Limb (tissue), 2 donors: ENCODE measurements around the gene ANKRD13B.

Experiments used
- DNase-seq, 2 donors: peaks; one replicate each; pipeline ENCODE4 v3.0.0-alpha.2; 2016; ENCODE audit errors: extremely low spot score in 2 of 2

ANKRD13B gene

GRCh38 chr17:29615492-29616299, 22.8 kb downstream of the ANKRD13B start:
- peak; percentile 86 for DNase-seq

GRCh38 chr17:29616300-29617048, 23.5 kb downstream of the ANKRD13B start:
- DNase-seq, result no peak

- peak in 1 of 2 donors; percentile 69 for DNase-seq
Observed at GRCh38 chr17:29617125-29617480, 24.2 kb downstream of the ANKRD13B start.

DNA sequence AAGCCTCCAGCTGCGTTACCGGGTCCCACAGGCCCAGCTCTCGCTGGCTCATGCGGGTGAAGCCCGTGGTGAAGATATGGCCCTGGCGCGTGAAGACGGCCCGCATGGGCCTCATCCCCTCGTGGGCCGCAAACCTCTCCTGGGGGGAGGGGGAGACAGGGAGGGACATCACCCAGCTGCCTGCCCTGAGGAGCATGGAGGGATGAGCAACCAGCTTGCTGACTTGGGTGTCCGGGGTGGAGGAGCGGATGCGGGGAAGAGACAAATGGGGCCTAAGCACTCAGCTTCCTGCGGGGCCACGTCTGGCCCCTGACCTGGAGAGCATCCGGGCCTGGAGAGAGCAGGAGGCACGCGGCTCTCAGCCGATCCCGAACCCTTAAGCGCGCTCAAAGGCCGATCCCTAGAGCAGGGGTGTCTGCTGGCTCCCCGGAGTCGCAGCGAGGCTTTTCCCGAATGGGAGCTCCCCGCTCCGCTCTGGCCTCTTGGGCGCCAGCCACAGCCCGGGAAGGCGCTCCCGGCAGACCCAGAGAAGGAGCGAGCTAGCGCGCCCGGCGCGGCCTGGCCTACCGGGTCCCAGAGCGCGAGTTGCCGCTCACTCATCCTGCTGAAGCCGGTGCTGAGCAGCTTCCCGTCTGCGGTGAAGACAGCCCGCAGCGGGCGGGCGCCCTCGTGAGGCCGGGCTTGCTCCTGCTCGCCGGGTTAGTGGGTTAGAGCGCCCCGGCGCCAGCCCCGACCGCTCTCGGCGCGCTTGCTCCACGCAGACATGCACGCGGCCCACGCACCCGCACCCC, 24.7 kb downstream of the ANKRD13B start:
- DNase-seq, result peak in 1 of 2 donors; percentile 66

DNA sequence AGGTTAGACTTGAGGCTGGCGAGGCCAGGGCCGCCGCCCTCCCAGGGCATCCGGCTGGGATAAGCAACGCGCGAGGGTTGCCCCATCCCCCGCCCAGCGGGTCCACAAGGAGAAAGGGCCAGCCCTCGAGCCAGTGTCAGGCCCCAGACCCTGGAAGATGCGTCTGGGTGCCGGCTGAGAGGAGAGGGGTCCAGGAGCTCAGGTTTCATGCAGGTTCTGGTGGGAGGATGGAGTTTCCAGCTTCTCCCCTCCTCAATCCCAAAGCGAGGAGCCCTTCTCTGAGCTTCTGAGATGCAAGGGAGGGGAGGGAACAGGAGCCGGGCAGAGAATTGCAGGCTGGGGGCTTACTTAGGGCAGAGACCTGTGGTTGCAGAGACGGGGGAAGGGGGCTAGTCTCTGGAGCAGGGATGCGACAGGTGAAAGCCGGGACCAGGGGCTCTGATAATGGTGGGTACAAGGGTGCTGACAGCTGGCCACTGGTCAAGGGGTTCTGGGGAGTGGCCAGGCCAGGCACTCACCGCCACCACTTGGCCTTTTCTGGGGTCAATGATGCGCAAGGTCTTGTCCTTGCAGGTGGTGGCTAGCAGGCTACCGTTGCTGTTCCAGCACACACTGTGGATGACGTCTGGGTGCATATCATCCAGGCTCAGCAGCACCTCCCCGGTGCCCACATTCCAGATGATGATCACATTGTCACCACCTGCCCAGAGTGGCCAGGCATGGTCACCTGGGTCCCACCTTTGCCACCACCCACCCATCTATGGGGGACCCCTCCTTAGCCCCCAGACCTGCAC, 25.5 kb downstream of the ANKRD13B start:
- DNase-seq, result no peak

DNA sequence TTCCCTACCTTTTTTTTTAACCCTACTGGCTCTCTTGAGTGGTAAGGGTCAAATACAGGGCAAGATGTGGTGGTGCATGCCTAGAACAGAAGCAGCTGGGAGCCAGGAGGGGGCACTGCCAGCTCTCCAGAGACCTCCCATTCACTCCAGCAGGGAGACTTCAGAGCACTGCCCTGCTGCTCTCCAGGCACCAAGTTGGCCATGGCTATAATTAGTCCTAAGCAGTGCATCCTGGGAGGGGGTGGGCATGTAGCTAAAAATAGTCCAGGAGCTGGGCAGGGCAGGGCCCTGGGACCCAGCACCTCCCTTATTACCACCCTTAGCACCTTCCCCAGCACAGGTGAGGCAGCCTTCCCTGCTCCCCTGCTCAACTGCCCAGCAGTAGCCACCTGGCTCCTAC, 26.3 kb downstream of the ANKRD13B start:
- DNase-seq, result no peak

DNA sequence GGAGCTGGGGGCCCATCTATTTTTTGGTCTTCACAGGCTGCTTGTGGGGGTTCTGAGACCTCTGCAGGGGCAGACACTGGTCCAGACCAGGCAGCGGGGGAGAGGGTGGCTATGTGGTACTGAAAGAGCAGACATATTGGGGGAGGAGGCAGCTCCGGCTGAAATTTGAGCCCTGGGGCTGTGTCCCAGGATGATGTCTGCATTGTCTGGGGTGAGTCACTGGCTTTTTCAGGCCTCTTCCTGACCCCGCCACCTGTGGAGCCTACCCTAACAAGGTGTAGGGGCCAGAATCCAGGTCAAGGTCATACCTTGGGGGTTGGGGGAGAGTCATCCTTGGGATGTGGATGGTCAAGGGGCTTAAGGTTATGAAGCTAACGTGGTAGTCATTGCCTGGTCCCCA, 27.3 kb downstream of the ANKRD13B start:
- no peak for DNase-seq

- DNase-seq, result no peak
Observed at GRCh38 chr17:29620779-29621500, 28.0 kb downstream of the ANKRD13B start.

GRCh38 chr17:29621751-29622194, 28.8 kb downstream of the ANKRD13B start:
- DNase-seq, result no peak

GRCh38 chr17:29622337-29623282, 29.7 kb downstream of the ANKRD13B start, which contains the start of gene CORO6:
TSS of gene CORO6 (minus strand) at chr17:29622912. CDS start at chr17:29621421, 1,491 bp downstream.
- peak; percentile 54 to 83 for DNase-seq

DNA sequence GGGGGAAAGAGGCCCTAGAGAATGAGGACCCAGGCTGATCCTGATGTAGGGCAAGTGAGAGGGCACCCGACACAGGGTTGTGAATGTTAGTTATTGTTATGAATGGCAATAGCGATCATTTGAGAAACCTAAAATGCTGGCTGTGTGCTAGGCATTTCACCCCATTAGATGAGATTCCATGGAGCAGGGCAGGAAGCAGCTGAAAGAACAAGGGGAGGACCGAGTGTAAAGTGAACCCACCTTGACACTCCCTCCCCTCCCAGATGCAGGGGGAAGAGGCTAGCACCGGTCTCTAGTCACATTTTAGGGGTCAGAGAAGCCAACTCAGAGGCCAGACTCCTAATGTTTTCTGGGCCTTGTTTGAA, 30.3 kb downstream of the ANKRD13B start:
- DNase-seq, result no peak

DNA sequence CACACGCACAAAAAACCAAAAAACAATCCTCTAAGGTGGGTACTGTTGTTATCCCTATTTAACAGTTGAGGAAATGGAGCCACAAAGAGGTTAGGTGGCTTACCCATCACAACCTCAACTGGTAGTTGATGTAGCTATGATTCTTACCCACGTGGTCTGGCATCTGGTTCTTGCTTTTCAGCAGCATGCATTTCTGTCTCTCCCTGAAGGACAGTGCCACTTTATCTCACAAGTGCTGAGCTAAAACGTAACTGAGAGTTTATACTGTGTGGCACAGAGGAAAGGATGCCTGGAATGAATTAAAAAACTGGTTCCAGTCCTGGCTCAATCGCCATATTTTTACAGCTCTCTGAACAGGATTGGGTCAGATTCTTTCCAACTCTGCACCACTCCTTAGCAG, 31.7 kb downstream of the ANKRD13B start:
- no peak for DNase-seq

GRCh38 chr17:29625037-29625750, 32.3 kb downstream of the ANKRD13B start:
- DNase-seq, result no peak

DNA sequence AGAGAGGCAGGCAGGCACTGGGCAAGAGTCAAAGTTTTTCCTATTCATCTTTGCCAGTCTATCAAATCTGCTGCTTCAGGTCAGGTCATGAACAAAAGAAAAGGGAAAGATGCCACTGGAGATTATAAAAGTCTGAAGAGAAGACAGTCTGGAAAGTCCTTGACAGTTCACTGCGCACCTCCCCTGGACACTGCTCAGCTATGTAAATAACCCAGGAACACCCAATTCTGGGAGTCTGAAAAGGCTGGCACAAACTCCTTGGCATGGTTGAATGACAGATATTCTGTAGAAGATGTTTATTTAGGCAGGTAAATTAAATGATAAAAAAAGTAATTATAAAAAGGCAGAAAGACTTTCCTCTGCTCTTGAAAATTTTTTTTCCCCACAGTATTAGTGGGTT, 35.0 kb downstream of the ANKRD13B start:
- DNase-seq, result no peak

DNA sequence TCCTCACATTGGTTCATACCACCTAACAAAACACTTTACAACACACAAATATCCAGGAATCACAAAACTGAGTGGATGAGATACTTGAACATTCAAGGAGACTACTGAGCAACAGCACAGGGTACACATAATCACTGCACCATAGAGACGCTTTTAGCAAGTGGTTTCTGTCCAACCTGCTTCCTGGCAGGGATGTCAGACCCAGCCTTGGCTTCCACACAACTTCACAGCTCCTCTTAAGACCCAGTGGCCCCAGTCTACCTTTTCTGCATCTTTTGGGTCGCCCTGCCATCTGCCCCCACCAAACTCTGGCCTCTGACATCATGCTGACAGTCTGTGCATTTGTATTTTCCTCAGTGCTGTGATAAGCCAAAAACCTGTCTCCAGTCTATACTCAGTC, 35.7 kb downstream of the ANKRD13B start:
- DNase-seq, result no peak

- no peak for DNase-seq
Observed at GRCh38 chr17:29629839-29630238, 36.9 kb downstream of the ANKRD13B start.

- no peak for DNase-seq
Observed at GRCh38 chr17:29630630-29631193, 37.8 kb downstream of the ANKRD13B start.

GRCh38 chr17:29633886-29634285, 41.0 kb downstream of the ANKRD13B start:
- DNase-seq, result no peak
